Right lobe of liver (tissue), 4 donors: ENCODE results near the gene OARD1.

Source experiments
- CTCF ChIP-seq, 4 donors: fragments of 200-600 bp in 3 of 4; fragments of 450-650 bp in 1 of 4; IDR thresholded peaks; one replicate each; pipeline versions ENCODE4 v1.5.1 to v1.8.0; 2016 to 2022; ENCODE audit warnings: antibody characterized with exemption in 4 of 4, mild to moderate bottlenecking in 2 of 4
- POLR2A ChIP-seq: fragments of 450-650 bp; IDR thresholded peaks from one replicate; pipeline ENCODE4 v1.6.1; 2017; ENCODE audit warnings: antibody characterized with exemption, mild to moderate bottlenecking
- donor health status: DM: no; HTN: no; CAD: no.
- donor health status: DM: no; HTN: no; CAD: no.
- donor health status: DM: no; HTN: yes; CAD: no.

DNA sequence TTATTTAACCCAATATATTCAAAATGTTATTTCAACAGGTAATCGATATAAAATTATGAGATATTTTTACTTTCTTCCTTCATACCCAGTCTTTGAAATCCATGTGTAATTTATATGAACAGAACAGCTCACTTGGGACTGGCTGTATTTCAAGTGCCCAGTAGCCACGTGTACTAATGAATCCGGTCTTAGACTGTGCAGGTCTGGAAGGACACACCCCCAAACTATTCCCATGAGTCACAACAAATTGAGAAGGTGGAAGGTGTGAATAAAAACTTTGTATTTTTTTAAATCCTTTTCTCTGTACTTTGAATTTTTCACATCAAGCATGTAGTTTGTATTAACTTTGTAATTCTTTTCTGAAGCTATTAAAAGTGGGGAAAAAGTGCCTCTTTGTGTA lies 36.0 kb downstream of the OARD1 start:
- TF ChIP-seq CTCF (IDR thresholded peaks at IDR 0.05) = no peak
- no peak for TF ChIP-seq POLR2A
